GM03348 (cell line): ENCODE data around the gene MCOLN3.
A peak's percentile ranks its signal among the peaks of the same experiment; 100 is the strongest.
"Not testable (repeated sequence)": the region's sequence is repeated elsewhere in the genome, so short reads cannot be mapped to it uniquely, and the experiment has no call there.

Source experiments
- DNase-seq: peaks from one replicate; pipeline ENCODE4 v3.0.0; 2012; ENCODE audit warnings: low spot score

MCOLN3 gene

DNA sequence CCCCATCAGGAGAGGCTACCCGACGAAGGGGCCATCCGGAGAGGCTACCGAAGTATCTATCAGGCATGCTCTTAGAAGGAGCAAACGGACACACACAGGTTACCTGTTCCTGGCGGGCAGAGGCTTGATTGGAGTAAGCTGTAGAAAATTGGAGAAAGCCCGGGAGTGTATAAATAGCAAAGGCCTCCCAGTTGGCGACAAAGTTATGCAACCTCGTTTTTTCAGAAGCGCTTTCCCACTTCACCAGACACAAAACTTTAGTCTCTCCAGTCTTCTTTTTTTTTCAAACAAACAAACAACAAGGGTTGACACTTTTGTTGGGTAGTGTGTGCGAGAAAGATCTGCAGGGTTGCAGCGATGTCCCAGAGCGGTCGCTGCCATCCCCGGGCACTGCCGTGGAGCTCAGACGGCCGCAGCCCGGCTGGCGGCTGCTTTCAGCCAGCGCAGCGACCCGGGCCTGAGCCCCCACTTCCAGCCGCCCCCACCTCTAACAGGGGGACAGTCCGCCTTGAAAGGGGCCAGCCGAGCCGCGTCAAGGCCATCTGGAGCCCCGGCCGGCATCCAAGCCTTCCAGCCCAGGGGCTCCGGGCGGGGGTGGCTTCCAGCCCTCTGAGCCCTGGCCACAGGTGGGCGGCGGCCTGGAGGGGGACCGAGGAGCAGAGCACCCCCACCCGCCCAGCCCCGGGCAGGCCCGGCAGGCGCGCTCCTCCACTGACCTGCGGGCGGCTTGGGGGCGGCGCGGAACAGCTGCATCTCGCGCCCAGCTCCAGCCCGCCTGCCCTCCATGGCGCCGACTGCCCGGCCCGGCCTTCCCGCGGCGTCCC is 616 bp downstream of the MCOLN3 start:
- DNase-seq, result peak; percentile 47

DNA sequence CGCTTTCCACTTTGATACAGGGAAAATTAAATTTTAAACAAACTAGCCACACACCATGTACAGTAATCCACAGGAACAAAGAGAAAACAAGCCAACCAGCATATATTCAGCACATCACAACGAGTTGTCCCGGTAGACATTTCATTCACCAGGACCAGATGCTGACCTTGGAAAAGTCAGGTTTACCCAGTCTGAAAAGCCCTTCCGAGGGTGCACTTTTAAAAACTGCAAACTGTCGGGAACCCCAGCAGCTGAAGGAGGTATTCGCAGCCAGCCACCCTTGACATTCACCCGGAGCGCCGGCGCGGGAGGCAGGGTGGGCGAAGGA is 1.2 kb downstream of the MCOLN3 start:
- no peak for DNase-seq

DNA sequence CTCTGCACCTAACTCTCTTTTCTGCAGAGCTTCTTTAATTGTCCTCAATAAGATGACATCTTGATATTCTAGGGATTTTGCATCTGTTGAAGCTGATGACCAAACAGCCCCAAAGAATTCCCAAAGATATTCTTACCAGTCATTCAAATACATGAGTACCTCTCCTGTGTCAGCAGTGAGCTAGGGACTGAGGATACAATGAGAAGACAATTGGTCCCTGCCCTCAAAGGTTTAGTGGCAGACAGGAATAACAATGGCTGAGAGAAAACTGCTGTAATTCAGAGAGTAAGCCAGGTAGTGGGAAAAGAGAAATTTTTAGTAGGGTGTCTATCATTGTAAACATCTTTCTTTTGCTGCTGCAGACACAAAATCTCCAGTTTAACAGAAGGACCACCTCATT is 5.9 kb downstream of the MCOLN3 start:
- no peak for DNase-seq

DNA sequence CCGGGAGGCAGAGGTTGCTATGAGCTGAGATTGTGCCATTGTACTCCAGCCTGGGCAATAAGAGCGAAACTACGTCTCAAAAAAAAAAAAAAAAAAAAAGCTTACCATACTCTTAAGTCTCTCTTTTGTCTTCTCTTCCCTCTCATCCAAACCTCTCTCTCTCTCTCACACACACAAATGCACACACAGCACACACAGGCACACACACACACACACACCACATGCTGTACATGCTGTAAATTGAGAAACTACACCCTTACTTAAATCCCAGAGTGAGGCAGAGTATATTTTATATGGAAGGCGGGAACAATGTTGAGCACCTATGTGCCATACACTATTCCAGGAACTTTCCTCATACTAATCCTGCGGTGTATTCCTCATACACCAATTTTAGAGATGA is 6.5 kb downstream of the MCOLN3 start:
- DNase-seq, result no peak

DNA sequence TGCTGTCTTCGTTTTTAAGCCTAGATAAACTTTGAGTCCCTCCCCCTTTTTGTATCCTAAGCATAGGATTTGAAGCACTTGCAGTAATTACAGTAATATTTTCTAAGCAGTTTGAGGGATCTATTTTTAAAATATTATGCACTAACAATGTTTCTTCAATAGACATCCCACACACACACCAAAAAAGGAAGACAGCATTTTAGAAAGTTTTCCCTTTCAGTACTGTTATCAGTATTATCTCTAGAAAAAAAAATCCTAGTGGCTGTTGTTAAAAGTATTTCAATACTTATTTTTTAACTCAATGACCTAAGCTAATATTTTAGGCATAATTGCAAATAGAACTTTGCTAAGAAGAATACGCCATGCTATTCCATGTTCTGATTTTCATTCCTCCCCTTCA is 15.1 kb downstream of the MCOLN3 start:
- no peak for DNase-seq

DNA sequence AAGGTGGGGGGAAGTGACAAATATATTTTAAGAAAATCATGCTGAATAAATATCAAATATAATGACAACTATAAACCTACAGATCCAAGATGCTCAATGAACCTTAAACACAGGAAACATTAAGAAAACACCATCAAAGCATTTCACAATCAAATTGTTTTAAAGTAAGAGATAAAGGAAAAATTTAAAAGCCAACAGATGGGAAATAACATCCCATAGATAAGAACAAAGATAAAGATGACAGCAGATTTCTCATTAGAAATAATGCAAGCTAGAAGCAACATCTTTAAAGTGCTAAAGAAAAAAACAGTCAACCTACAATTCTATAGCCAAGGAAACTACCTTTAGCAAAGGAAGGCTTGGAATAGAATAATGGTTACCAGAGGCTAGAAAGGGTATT is 17.8 kb downstream of the MCOLN3 start:
- no peak for DNase-seq

DNA sequence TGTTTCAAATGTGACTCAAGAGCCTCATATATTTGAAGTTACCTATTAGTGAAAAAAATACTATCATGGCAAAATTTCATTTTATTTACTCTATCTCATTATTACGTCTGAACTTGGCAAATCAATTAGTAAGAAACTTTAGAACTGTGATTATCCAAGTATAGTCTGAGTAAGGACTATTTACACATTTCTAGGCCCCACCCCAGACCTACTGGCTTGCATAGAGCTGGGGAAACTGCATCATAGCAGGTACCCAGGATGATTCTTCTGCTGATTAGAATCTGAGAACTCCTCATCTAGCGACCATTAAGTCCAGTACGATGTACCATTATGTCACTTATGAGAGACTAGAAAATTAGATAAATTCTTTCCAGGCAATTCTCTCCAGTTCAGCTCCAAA is 20.1 kb downstream of the MCOLN3 start:
- no peak for DNase-seq

DNA sequence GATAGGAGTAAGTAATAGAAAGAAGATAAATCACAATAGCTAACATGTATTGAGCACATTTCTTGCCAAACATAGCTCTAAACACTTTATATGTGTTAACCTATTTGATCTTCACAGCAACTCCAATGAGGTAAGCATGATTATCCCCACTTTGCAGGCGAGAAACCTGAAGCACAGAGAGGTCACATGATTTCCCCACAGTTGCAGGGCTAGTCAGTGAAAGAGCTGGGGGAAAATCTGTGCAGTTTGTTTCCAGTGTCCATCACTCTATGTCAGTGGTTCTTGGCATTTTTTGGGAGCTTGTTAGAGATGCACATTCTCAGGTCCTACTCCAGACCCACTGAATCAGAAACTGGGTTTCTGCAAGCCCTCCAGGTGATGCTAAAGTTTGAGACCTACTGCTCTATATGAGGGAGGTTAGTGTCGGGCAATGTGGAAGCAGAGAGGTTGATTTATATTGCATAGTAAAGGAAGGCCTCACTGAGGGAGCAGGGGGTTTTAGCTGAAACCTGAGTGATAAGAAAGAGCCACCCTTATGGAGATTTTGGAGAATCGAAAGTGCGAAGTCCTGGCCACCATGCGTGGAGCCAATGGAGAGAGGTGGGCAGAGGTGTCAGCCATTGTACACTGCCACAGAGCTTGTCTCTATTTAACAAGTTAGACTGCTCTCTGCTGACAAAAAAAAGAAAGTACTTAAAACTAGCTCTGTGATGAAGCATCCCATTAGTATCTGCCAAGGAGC is 20.9 kb downstream of the MCOLN3 start:
- DNase-seq, result peak; percentile 32

DNA sequence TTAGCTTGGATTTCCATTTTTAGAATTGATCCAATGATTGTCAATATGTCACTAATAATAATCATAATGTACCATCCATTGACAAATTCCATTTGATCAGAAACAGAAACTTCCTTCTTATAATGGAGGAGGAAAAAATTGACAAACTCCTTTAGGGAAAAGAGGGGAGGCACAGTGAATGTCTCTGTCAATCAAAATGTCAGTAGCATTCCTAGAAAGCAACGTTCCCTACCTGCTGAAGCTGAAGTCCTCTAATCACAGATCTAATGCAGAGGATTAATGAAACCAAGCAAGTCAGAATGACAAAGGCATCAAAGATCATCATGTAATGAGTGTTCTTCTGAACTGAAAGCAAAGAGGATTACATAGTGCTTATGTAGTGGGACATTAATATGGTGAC is 22.4 kb downstream of the MCOLN3 start:
- no peak for DNase-seq

DNA sequence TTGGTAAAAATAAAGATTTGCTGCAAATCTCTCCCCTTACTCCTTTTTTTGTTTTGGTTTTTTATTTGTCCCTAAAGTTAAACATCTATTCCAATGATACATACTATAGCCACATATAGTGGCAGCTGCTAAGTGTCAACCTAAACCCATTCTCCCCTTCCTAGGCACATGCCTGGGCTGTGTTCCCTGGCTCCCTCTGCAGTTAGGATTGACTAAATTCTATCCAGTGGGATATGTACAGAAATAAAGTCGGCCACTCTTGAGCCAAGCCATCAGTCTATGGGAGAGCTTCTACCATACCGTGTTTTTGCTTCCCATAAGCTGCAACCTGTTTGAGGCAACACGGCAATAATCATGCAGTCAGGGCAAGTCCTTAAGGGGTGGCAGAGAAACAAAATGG is 23.6 kb downstream of the MCOLN3 start:
- DNase-seq, result no peak

DNA sequence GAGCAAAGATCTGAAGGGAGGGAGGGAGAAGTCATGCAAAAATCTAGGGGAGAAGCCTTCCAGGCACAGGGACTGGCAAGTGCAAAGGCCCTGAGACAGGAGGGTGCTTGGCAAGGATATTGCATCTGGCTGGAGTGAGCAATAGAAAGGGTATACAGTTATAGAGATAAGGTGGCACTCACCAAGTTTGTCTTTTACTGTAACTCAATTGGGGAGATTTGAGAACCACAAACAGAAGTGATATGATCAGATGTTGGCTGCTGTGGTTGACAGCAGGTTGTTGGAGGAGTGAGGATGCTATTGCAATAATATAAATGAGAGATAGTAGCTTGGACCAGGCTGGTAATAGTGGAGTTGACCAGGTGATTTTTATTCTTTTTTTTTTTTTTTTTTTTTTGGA is 25.6 kb downstream of the MCOLN3 start:
- DNase-seq, result no peak

DNA sequence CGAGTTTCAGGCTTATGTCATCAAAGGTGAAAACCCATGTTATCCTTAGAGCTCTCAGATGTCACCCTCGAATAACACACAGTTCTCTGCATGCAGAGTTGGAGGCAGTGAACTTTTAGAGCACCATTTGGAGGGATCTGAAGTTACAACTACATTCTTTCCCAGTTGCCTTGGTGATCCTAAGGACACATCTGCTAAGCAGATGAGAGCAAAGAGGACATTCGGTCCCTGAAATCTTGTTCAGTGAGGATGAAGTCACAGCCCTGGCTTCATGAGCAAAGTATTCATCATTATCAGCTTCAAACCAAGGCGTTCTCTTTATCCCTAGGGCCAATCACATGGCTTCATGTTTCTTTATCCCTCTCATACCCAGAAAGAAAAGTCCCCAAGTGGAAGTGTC is 28.3 kb downstream of the MCOLN3 start:
- DNase-seq, result peak; percentile 67

DNA sequence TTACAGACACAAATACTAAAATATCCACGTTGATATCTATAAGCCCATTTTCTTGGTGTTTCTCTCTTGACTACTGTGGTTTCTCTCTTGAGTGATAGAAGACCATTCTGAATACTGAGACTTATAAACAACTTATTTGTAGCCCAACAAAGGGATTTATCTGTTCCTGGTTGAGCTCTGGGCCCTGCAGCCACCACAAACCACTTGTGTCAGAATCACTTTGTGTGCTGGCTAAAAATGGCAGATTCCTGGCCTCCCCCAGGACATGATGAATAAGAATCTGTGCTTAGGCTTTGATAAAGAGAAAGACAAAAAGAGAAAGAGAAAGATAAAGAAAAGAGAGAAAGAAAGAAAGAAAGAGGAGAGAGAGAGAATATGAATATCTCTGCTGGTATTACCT is 32.5 kb downstream of the MCOLN3 start:
- DNase-seq, result no peak

DNA sequence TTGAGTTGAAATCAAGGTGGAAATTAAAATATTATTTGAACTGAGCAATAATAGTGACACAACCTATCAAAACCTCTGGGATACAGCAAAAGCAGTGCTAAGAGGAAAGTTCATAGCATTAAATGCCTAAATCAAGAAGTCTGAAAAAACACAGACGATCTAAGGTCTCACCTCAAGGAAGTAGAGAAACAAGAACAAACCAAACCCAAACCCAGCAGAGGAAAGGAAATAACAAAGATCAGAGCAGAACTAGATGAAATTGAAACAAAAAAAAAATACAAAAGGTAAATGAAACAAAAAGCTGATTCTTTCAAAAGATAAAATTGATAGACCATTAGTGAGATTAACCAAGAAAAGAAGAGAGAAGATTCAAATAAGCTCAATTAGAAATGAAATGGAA is 42.7 kb downstream of the MCOLN3 start:
- not testable (repeated sequence) for DNase-seq

DNA sequence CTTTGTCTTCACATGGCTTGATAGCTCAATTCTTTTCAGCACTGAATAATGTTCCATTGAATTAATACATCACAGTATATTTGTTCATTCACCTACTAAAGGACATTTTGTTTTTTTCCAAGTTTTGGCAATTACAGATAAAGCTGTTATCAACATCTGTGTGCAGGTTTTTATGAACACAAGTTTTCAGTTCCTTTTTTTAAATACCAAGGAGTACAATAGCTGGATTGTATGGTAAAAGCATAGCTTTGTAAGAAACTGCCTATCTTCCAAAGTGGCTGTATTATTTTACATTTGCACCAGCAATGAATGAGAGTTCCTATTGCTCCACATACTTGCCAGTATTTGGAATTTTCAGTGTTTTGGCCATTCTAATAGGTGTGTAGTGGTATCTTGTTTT is 46.6 kb downstream of the MCOLN3 start:
- DNase-seq, result no peak

DNA sequence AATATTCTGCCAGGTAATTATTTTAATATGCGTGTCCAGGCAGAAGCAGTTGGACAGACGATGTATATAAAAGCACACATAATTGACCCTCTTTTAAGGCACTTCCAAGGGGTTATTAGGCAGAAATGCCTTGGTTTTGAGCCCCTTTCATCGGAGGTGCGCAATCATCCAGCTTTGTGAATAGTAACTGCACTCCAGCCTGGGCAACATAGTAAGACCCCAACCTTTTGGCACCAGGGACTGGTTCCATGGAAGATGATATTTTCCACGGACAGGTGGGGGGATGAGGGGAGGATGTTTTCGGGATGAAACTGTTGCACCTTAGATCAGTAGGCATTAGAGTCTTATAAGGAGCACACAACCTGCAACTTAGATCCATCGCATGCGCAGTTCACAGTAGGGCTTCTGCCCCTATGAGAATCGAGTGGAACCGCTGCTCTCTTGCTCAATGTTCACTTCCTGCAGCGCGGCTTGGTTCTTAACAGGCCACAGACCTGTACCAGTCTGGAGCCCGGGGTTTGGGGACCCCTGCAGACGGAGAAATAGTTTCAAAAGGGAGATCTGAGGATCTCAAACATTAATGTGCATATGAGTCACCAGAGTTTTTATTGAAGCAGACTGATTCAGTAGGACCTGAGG is 49.5 kb downstream of the MCOLN3 start:
- no peak for DNase-seq

DNA sequence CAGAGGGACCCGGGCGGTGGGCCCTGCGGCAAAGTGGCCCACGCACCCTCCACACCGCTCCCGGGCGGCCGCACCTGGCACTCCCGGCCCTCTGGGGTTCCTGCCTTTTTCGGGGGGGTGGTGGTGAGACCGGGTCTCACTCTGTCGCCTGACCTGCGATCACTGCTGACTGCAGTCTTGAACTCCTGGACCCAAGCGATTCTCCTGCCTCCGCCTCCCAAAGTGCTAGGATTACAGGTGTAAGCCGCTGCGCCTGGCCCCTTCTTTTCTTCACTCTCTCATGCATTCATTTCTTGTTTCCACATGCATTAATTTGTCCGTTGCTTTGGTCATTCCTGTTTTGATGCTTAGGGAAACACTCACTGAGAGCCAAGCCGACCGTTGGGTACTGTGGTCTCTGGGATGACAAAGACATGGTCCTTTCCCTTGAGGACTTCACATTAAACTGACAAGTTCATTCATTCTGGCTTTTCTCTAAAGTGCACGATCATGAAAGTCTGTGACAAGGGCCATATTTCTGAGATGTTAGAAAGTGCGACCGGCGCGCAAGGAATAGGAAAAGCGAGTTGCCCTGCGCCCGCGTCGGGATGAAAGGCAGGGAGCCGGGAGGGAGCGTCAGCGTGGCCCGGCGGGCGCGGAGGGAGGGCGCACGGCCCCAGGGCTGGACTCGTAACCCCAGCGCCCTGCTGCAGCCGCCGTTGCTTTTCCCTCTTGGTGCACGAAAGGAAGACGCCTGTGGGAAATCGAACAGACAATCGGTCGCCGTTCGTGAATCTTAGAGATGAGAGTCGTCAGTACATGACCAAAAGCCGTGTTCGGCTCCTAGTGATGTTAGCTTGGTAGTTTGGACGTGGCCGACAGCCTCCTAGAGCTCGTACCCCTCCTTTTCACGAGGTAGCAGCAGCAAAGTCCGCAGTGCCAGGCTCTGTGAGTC is 50.4 kb downstream of the MCOLN3 start:
- peak; percentile 42 for DNase-seq

DNA sequence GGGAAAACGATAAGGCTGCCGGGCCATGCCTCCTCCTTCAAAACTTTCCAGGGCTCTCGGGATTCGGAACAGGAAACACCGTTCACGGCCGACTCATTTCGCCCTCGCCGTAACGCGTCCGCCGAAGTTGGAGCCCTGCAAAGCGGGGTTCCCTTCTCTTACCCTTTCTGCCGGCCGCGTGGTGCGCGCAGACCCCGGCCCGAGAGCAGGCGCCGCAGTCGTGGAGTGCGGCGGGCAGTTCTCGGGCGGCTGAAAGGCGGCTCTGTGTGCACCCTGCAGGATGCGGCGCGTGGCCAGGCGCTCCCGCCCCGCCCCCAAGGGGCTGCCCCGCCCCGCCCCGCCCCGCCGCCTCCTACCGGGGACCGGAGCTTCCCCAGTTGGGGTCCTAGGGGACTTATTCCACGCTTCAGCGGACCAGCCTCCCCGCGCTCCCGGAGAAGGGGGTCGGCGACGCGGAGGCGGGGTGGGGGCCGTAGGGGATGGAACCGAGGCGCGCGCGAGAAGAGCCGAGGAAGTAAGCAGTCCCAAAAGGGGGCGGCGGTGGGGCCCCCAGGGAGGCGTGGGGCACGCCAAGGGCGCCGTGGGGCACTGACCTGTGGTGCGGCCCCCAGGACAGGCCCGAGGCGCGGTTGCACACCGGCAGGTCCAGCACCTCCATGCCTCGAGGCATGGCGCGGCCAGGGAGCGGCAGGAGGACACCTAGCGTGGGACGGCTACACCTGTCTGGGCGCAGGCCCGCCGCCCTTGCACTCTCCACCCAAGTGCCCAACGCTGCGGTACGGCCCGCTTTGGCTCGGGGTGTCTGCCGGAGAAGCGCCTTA is 51.2 kb downstream of the MCOLN3 start, which contains the start of gene MCOLN2:
Gene MCOLN2, minus strand, starts transcription at position 268 of the 821 bp plus-strand sequence. Its CDS starts 241 bp downstream, at position 27.
- peak; percentile 83 for DNase-seq

DNA sequence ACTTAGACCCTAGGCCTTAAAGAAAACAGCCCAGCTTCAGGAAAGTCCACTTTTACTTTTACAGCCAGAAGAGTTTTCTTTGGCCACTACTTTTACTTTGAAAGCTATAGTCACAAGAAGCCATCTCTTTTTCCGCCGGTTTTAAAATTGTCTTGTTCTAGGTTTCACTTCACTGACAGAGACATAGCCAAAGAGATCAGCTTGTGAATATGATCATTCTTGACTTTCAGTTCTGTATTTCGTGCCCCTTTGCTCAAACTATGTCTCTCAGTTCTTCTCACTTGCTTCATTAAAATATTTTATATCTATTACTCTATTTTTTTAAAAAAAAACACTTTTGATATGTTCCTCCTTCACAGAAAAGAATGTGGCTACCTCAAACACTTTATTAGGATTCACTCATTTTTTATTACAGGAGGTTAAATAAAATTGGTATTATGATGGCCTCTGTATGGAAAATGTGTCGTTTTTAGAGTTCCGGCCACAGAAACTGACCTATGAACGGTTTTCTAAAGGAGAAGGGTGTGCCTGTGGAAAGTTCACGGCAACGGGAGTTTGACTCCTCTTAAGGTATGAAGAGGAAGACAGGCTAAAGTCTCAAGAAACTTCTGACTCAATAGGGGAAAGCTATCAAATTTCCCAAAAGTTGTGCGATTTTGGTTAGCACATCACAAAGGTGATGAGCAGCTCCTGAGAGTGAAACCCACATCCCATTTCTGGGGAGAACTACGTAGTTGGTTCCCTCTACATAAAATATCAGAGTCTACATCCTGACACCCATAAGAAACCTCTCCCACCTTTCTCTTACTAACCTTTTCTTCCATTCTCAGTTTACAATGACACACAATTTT is 52.6 kb downstream of the MCOLN3 start:
- DNase-seq, result no peak
